Neutrophil (primary cell): Measurements from ENCODE around the gene HOXC10.

Experiments
- H3K27ac ChIP-seq: fragments of 200-600 bp; sonication (generic); 2 replicates; pipeline ENCODE4 v1.5.1; 2016; ENCODE audit warnings: mild to moderate bottlenecking, moderate library complexity
- H3K27me3 ChIP-seq: fragments of 200-600 bp; sonication (generic); 2 replicates; pipeline ENCODE4 v1.6.0; 2016; ENCODE audit warnings: mild to moderate bottlenecking
- H3K36me3 ChIP-seq: fragments of 200-600 bp; sonication (generic); 2 replicates; pipeline ENCODE4 v1.5.1; 2017
- H3K4me1 ChIP-seq, 2 experiments: fragments of 200-600 bp in 1 of 2; sonication (generic) in 1 of 2; 1 replicate in 1 of 2; 2 replicates in 1 of 2; pipeline versions ENCODE4 v1.5.1 to v1.6.1; 2013 to 2016; ENCODE audit warnings: low read depth in 1 of 2, low read length in 1 of 2, mild to moderate bottlenecking in 1 of 2, moderate library complexity in 1 of 2; ENCODE audit not compliant: control insufficient read depth in 1 of 2, insufficient read depth in 1 of 2
- H3K4me3 ChIP-seq, 2 experiments: fragments of 200-600 bp in 1 of 2; sonication (generic) in 1 of 2; 1 replicate in 1 of 2; 2 replicates in 1 of 2; pipeline ENCODE4 v1.5.1; 2013 to 2016; ENCODE audit warnings: low read depth in 1 of 2, low read length in 1 of 2, mild to moderate bottlenecking in 1 of 2, moderate library complexity in 1 of 2
- H3K9me3 ChIP-seq: fragments of 200-600 bp; sonication (generic); 2 replicates; pipeline ENCODE4 v1.5.1; 2016
- TF ChIP-seq, protein P1 (sequence below): fragments of 200-600 bp; sonication (generic); IDR thresholded peaks from 2 replicates; pipeline ENCODE4 v1.5.1; 2016; ENCODE audit warnings: antibody characterized with exemption

HOXC10 gene

DNA sequence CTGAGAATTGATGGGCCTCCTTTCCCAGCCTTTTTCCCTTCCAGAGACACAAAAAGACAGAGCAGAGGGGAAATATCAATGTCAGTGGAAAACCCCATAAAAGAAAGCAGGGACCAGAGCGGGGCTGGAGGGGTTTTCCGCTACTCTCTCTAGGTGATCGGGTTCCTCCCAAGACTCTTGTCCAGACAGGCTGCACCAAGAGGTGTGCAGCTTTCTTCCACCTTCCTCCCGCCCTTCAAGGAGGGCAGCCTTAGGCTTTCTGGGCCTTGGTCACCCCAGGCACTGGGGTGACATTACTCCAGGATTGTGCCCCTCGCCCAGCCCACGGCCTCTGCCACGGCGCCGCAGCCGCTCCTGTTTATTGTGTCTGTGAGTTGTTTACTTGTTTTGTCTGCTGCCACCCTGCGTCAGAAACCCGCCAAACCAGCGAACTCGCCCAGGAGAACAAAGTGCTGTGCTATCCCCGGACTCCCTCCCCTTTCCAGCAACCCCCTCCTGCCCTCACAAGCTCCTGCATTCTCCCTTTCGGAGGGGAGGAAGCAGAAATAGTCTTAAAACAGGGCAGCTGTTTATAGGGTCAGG lies 36.6 kb downstream of the HOXC10 start:
- H3K27me3 ChIP-seq = peaks cover 100% of the 10 kb centered on the region
- no peak overlapping the region for H3K4me3 ChIP-seq
- H3K9me3 ChIP-seq = no peaks in the 10 kb centered on the region
- peaks cover 2 to 10% of the 10 kb centered on the region in 2 experiments for H3K4me1 ChIP-seq
- no peak overlapping the region for H3K27ac ChIP-seq
- TF ChIP-seq, protein P1, sequence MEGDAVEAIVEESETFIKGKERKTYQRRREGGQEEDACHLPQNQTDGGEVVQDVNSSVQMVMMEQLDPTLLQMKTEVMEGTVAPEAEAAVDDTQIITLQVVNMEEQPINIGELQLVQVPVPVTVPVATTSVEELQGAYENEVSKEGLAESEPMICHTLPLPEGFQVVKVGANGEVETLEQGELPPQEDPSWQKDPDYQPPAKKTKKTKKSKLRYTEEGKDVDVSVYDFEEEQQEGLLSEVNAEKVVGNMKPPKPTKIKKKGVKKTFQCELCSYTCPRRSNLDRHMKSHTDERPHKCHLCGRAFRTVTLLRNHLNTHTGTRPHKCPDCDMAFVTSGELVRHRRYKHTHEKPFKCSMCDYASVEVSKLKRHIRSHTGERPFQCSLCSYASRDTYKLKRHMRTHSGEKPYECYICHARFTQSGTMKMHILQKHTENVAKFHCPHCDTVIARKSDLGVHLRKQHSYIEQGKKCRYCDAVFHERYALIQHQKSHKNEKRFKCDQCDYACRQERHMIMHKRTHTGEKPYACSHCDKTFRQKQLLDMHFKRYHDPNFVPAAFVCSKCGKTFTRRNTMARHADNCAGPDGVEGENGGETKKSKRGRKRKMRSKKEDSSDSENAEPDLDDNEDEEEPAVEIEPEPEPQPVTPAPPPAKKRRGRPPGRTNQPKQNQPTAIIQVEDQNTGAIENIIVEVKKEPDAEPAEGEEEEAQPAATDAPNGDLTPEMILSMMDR = no peak
- H3K36me3 ChIP-seq = no peaks in the 10 kb centered on the region

DNA sequence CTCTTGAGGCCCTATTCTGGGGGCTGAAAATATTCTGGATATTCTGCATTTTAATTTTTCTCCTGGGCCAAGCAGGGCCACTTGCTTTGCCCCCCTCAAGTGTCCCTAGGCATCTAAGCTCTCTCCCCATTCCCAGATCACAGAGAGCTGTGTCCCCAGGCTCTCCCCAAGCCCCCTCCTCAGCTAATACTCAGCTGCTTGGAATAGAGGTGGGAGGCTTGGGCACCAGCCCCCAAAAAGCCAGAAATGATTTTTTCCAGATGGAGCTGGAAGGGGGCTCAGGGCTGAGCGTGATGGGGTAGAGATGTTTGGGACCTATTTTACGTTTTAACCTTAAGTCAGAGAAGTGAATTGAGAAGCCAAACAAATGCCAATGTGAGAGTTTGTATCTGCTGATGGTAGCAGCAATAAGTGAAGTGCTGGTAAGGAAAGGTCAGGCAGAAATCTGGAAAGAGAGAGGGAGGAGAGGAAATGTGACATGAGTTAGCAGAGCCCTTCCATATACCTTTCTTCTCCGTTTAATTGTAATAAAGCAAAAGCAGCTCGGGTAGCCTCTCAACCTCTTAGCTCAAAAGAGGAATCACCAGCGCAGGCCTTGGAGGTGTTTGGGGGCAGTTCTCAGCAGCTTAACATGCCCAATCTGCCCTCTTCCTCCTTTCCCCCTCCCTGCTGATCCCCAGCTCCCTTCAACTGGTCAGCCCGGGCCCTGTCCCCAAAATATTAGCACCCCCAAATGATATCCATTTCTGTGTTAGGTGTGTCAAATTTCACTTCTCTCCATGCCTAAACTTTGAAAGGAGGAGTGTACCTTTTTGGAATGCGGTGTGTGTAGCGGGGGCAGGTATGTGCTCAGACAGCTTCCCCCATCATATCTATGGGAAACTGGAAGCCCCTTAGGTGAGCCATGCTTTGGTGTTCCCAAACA lies 38.3 kb downstream of the HOXC10 start:
- Histone ChIP-seq H3K27ac (no peak overlapping the region), H3K36me3 (no peaks in the 10 kb centered on the region), H3K27me3 (peaks cover 100% of the 10 kb centered on the region), H3K4me1 (peaks cover 0 to under 1% of the 10 kb centered on the region in 2 experiments), H3K9me3 (no peaks in the 10 kb centered on the region), H3K4me3 (no peak overlapping the region)
- TF ChIP-seq, protein P1 = no peak

DNA sequence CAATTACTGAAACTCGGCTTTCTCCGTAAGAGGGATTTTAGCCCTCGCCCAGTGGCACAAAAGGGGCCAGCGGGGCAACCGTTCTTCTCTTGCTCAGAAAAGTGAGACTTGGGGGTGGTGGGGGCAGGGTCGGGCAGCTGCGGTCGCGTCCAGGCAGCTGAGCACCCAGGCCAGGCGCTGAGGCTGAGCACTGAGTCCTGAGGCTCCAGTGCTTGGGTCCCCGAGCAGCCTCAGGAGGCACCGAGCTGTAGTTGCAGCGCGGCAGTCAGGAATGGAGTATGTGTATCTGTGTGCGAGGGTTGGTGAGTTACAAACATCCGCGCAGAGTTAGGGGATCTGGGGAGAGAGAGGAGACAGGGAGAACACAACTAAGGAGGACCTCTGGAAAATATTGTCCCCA lies 39.2 kb downstream of the HOXC10 start:
- H3K36me3 ChIP-seq = no peaks in the 10 kb centered on the region
- H3K27ac ChIP-seq = no peak overlapping the region
- no peak overlapping the region for H3K4me3 ChIP-seq
- H3K9me3 ChIP-seq = no peaks in the 10 kb centered on the region
- H3K4me1 ChIP-seq = no peaks in the 10 kb centered on the region
- TF ChIP-seq, protein P1 = no peak
- peaks cover 100% of the 10 kb centered on the region for H3K27me3 ChIP-seq

DNA sequence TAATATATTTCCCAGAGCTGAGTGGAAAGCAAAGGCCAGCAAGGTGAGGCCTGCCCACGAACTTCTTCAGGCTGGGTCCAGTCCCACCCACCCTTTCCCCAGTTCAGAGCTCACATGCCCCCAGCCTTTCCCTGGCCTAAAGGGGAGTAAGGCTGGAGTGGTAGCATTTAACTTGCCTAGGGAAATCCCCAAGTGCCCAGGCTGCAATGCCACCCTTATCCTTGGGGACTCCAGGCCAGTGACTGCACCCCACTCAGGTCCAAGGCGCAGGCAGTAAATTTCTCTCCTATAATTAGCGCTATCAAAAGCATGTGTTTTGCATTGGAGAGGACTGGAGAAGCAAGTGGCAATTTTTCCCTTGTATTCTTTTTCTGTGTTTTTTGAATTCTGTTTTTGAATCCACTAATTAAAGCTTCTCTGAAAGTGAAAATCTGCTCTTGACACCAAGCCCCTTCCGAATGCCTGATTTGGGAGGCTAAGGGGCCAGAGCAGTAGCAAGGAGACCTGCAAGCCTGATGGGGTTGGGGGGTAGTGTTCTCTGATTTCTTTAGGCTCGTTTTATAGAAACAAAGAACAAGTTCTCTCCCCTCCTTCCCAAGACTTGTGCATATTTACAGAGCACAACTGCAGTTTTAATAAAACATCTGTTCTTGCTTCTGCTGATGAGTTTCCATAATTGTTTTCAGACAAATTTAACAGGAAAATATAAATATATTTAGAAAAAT lies 39.8 kb downstream of the HOXC10 start:
- Histone ChIP-seq H3K27ac (no peak overlapping the region), H3K9me3 (no peaks in the 10 kb centered on the region), H3K4me1 (no peaks in the 10 kb centered on the region), H3K4me3 (no peak overlapping the region), H3K27me3 (peaks cover 100% of the 10 kb centered on the region), H3K36me3 (no peaks in the 10 kb centered on the region)
- TF ChIP-seq, protein P1 = no peak

DNA sequence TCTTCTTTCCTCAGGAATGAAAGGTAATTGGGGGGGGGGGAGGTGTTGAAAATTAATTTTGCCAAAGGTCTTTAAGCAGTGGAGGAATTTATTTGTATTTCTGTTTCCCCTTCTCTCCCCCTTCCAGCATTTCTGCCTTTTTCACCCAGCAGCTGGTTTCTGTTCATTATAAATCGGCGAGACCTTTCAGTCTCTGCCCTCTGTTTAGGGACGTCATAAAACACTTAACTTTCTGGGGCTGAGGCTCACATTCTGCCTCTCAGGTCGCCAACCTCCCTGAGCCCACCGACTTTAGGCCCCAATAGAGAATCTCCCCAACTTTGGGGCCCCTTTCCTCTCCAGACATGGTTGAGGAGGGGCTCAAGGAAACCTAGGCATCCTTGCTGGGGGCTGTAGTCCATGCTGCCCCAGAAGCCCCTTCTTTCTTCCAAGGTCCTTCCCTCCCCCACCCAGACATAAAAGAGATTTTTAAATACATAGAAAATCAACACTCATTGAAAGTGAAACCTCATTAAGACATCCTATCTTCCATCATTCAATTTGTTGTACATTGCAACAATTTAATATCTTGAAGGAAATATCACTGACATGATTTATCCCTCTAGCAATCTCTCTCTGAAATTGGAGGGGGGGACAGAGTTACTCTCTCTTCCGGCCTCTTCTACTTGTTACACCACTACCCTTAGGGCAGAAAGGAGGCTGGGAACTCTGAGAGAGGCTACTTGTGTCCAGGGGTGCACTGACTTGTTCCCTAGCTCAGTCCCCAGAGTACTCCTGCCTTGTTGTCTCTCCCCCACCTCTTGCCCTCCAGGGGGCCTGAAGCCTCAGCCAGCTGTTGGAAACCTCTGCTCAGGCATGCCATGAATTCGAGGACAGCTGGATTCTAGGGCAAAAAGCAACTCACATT lies 40.8 kb downstream of the HOXC10 start:
- H3K27me3 ChIP-seq = peaks cover 100% of the 10 kb centered on the region
- no peaks in the 10 kb centered on the region for H3K4me1 ChIP-seq

More for the DNA sequence above, 40.8 kb downstream of the HOXC10 start:
- Histone ChIP-seq H3K9me3 (no peaks in the 10 kb centered on the region), H3K36me3 (no peaks in the 10 kb centered on the region), H3K27ac (no peak overlapping the region), H3K4me3 (no peak overlapping the region)
- TF ChIP-seq, protein P1 = no peak
